Measurements from ENCODE around the gene CDHR3.

CDHR3 gene

GRCh38 chr7:106032295-106032694 lies 69.2 kb downstream of the CDHR3 start:
- DNase-seq = no peak

- DNase-seq = no peak
Observed at GRCh38 chr7:106033735-106034134, 70.7 kb downstream of the CDHR3 start.

GRCh38 chr7:106034383-106034782 lies 71.3 kb downstream of the CDHR3 start:
- no peak for DNase-seq

- no peak for DNase-seq
Observed at GRCh38 chr7:106035568-106035967, 72.5 kb downstream of the CDHR3 start.

- DNase-seq = no peak
Observed at GRCh38 chr7:106036004-106036403, 72.9 kb downstream of the CDHR3 start.

- no peak for DNase-seq
Observed at GRCh38 chr7:106037489-106038176, 74.6 kb downstream of the CDHR3 start.

GRCh38 chr7:106038289-106038688 lies 75.2 kb downstream of the CDHR3 start:
- no peak for DNase-seq

- DNase-seq = no peak
Observed at GRCh38 chr7:106038916-106039315, 75.9 kb downstream of the CDHR3 start.

GRCh38 chr7:106039486-106040060 lies 76.5 kb downstream of the CDHR3 start:
- DNase-seq = no peak

GRCh38 chr7:106041140-106041717 lies 78.2 kb downstream of the CDHR3 start:
- no peak for DNase-seq

GRCh38 chr7:106042196-106042611 lies 79.1 kb downstream of the CDHR3 start:
- no peak for DNase-seq

GRCh38 chr7:106045139-106045538 lies 82.1 kb downstream of the CDHR3 start:
- no peak for DNase-seq

- DNase-seq = no peak
Observed at GRCh38 chr7:106045586-106045985, 82.5 kb downstream of the CDHR3 start.

- DNase-seq = no peak
Observed at GRCh38 chr7:106047184-106047583, 84.1 kb downstream of the CDHR3 start.

- DNase-seq = no peak
Observed at GRCh38 chr7:106047818-106048705, 85.0 kb downstream of the CDHR3 start.

GRCh38 chr7:106048706-106049020 lies 85.6 kb downstream of the CDHR3 start:
- DNase-seq = no peak

GRCh38 chr7:106049139-106049752 lies 86.2 kb downstream of the CDHR3 start:
- no peak for DNase-seq

- DNase-seq = no peak
Observed at GRCh38 chr7:106050002-106050745, 87.1 kb downstream of the CDHR3 start.

- no peak for DNase-seq
Observed at GRCh38 chr7:106050746-106051117, 87.7 kb downstream of the CDHR3 start.

GRCh38 chr7:106052681-106053080 lies 89.6 kb downstream of the CDHR3 start:
- DNase-seq = no peak

GRCh38 chr7:106053109-106053508 lies 90.0 kb downstream of the CDHR3 start:
- DNase-seq = no peak

- no peak for DNase-seq
Observed at GRCh38 chr7:106054156-106054910, 91.3 kb downstream of the CDHR3 start.
